Dermis microvascular lymphatic vessel endothelial cell (primary cell): Measurements from ENCODE around the gene PHF1. TPM values are rescaled to one million over a fixed set of nuclear protein-coding genes. Genes with fewer than 3 reads are reported as not detected.

Experiments
- DNase-seq, 2 donors: peaks; one replicate each; pipeline versions ENCODE4 v3.0.0 to v3.0.0-alpha.2; 2010; ENCODE audit warnings: low read depth in 2 of 2
- total RNA-seq: library from RNA; depleted of rRNA; stranded (reverse); fragments of >200 nt; gene quantifications from 2 replicates; pipeline ENCODE4 v1.2.1, GENCODE V29; 2014

The PHF1 gene
- total RNA-seq, 1 donor from 2014 or later = 6.5 TPM

DNA sequence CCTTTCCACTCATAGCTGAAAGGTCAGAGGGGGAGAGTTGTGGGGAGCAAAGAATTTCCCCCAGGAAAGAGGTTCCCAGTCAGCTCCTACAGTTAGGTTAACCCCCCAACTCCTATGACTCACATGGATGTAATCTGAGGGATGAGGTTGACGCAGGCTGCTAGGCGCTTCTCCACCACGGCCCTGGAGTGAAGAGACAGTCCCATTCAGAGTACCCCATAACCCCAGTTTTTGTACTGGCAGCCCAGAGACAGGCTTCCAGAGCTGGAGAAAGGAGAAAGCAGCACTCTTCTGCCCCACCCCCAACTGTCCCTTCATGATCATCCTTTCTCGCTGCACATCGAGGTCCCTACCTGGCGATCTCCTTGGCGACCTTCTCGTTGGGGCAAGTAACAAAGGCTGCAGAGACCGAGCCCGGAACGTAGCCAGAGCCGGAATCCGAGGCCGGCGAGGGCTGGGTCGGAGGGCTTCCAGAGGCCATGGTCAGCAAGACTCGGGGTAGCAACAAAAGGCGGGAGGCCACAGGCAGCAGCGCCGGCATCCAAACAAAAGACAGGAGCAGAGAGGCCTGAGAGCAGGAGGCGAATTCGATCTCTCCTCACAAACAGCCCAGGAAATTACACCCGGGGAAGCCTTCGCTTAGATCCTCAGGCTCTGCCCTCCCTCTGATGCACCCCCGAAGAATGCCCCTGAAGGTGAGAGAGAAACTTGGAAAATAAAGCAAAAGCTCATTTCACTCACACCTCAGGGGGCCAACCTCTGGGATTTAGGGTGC is 6.5 kb downstream of the PHF1 start:
- peak in 1 of 2 donors; percentile 53 for DNase-seq

DNA sequence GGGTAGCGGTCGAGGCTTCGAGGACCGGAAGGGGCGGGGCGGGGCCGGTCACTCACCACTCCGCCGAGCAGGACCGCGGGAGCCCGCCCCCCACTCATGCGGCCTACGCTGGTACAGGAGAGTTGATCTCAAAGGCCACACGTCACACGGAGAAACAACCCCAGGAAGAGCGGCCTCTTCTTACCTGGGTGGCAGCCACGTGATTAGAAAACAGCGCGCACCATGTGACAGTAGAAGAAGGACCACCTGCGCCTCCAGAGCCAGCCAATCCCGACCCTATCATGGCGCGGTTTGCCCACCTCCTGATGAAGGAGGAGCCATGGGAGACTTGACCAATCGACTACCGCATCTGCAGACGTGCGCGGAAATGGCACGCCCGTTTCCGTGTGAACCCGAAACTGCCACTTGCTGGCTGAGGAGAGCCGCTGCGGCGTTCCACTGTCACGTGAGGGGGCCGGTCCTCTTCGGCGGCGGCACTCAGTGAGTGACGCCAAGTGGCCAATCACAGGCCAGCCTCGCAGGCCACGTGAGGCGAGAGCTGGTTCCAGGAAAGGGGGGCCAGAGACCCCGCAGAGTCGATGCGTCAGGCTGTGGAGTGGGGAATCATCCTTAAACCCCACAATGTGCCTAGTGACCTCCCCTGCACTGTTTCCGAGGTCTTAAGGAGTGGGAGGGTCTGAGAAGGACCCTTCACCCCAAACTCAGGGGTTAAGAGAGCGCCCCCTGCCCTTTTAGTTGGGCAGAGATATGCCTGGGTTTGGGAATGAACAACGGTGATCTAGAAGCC is 7.3 kb downstream of the PHF1 start, which contains the start of gene CUTA:
Gene CUTA (minus strand): TSS at position 205 of the 787 bp plus-strand sequence. CDS start 107 bp downstream, at position 98.
- DNase-seq = peak; percentile 99 to 100

DNA sequence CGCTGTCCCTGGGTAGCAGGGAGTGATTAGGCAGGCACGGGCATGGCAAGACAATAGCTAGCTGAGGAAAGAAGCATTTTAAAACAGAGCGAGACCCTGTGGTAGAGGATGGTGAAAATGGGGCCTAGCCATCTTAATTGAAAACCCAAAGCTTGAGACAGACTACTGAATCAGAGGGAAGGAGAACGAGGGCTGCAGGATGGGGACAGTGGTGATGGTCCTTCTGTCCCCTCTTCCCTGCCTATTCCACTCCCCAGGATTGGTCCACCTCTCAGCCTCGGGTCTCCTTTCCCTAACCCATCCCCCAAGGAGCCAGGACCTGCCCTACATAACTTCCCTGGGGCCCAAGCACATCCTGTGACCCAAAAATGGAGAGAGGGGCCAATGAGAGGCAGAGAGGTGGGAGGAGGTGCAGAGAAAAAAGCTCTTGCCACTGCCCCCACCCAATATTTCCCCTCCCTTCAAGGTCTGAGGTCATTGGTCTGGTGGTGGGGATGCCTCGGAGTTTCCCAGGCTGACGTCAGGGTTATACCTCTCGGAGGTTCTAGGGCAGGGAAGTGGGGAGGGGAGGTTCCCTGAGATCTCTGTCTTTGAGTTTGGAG is 8.0 kb downstream of the PHF1 start:
- no peak for DNase-seq

DNA sequence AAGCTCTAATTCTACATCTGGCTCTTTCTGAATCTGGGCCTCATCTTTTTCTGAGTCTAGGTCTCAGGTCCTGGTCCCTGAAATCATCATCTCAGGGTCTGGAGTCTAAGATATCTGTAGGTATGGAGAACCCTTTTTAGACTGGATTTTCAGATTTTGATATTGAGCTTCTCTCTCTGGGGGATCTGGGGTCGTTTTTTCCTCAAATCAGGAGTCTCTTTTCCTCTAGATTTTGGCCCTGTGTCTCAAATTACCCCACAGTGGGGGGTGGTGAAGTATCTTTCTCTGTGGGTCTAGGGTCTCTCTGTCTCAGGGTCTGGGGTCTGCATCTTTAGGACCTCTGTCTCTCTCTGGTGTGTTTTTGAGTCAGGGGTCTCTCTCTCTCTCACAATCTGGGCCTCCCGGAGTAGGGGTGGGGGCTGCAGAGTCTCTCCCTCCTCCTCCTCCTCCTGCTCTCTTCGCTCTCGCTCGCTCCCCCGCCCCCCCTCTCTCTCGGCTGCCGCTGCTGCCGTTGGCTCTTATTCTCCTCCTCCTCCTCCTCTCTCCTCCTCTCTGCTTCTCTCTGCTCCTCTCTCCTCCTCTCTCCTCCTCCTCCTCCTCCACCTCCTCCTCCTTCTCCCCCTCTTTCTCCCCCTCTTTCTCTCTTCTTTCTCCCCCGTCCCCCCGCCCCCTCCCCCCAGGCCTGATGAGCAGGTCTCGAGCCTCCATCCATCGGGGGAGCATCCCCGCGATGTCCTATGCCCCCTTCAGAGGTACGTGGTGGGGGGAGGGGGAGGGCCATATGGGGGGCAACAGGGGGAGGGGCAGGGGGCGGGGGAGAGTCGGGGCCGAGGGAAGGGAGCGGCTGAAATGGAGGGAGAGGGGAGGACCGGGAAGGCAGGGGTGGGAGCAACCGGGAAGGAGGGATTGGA is 9.0 kb downstream of the PHF1 start, which contains the start of gene SYNGAP1:
Gene SYNGAP1 (plus strand): TSS at position 486 of the 911 bp plus-strand sequence. CDS start 200 bp downstream, at position 686.
- no peak for DNase-seq

DNA sequence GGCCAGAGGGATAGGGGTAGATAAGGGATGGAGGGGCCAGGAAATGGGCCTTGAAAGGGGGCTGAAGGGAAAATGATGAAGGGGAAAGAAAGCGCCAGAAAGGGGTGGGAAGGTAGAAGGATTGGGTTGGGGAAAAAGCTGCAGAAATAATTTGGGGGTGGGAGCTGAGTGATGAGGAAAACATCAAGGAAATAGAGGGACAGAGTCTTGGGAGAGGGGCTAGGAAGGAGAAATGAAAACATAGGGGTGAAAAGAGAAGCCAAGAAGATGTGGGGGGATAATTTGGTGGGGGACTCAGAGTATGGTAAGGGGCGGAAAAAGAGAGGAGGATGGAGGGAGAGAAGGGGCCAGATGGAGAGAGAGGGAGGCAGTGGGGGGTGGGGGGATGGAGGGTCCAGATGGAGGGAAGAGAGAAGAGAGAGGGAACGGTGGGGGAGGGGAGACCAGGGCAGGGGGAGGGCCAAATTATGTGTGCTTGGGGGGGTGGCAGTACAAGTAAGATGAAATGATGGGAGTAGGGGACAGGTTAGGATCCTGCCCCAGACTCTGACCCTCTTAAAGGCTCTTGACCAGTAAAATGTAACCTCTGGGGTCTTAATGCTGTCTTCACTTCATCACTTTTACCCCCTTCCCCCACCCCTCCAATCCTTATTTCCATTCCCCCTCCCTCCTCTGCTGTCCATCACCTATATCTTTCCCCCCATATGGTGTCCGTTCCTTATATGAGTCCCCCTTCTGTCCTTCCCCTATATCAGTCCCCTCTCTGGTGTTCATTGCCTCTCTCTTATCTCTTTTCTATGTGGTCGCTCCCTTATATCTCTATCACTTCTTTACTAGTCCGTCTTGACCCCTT is 9.9 kb downstream of the PHF1 start:
- DNase-seq = no peak

DNA sequence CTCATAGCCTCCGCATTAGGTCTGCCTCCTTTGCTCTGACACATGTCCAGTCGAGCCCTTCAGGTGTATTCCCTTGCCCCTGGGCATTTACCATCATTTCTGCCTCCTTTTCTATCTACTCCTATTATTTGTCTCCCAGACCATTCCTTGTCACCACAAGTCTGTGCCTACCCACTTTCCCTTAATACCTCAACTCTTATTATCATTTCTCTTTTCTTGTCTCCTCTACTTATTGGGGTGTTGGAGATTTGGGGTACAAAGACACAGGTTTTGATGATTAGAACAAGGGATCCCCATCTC is 10.5 kb downstream of the PHF1 start:
- DNase-seq = no peak

DNA sequence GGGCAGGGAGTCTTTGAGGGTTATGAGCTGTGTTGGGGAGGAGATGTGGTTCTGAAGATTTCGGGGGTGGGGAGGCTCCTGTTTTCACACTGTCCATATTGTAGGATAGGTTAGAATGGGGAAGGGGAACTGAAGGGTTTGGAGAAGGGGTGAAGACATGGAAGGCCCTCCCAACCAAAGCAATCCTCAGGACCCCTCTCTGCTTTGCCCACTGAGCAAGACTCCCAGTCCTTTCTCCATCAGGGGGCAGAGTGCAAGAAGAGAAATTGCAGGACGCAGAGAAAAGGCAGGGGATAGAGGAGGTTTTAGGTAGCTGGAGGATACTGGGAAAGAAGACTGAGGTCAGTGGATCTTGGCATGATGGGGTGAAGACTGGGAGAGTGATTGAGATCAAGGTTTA is 13.0 kb downstream of the PHF1 start:
- no peak for DNase-seq

DNA sequence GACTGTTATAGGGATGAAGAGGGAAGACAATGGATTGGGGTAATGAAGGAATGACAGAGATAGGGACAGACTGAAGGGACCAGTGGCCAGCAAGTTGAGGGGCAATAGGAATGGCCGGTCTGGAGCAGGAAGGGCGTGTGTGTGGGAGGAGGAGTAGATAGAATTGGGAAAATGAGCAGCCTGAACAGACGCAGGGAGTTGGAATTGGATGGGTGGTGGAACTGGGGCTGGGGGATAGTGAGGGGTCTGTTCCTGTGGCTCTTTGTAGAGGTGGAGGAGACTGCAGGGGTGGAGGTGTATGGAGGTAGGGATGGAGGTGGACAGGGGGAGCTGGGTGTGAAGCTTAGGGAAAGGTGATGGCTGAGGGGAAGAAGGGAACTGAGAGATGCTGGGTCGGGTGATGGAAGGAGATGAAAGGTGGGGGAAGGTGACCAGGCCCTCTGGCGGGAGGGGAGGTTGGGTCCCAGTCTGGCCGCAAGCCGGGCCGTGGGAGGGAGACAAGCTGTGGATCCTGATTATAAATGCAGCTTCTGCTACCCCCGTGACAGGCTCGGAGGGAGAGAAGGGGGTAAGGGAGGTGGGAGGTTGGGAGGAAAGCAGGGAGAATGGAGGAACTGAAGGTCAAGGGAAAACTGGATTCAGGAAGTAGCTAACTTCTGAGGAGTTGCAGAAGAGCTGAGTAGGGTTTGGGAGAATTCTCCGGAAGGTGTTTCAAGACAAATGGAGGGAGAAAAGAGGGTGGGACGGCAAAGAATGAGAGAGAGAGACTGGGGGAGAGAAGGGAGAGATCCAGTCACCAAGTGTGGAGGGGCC is 14.2 kb downstream of the PHF1 start:
- no peak for DNase-seq

DNA sequence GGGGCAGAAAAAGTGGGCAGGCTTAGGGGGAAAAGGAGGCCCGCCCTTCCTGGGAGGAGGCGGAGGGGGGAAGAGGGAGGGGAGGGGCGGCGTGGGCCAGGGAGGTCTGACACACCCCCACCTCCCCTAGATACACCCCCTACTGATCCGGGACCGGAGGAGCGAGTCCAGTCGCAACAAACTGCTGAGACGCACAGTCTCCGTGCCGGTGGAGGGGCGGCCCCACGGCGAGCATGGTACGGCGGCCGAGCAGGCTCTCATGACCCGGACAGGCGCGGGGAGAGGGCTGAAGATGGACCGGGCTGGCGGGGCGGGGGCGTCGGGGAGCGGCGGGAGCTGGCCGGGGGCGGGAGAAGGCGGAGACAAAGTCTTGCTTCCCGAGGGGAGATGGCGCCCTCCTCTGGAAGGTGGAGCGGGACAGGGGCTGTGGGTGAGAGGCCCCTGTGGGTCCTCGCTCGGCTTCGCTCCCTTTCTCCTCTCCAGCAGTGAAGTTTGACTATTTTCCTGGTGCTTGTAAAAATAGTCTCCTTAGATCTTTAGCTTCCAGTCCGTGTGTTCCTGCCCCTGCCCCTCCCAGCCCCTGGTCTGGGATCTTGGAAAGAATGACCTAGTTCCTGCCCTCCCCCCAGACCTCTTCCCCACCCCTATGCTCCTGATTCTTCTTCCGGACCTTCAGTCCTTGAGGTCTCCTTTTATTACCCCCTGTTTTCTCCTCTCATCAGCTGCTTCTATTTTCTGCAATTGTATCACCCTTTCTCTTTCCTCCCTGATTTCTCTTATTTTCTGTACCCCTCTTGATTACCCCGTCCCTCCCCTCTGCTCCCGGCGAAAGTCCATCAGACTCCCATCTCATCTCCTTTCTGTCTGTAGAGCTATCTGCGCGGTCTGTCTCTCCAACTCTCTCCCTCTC is 15.1 kb downstream of the PHF1 start:
- peak; percentile 23 to 84 for DNase-seq

DNA sequence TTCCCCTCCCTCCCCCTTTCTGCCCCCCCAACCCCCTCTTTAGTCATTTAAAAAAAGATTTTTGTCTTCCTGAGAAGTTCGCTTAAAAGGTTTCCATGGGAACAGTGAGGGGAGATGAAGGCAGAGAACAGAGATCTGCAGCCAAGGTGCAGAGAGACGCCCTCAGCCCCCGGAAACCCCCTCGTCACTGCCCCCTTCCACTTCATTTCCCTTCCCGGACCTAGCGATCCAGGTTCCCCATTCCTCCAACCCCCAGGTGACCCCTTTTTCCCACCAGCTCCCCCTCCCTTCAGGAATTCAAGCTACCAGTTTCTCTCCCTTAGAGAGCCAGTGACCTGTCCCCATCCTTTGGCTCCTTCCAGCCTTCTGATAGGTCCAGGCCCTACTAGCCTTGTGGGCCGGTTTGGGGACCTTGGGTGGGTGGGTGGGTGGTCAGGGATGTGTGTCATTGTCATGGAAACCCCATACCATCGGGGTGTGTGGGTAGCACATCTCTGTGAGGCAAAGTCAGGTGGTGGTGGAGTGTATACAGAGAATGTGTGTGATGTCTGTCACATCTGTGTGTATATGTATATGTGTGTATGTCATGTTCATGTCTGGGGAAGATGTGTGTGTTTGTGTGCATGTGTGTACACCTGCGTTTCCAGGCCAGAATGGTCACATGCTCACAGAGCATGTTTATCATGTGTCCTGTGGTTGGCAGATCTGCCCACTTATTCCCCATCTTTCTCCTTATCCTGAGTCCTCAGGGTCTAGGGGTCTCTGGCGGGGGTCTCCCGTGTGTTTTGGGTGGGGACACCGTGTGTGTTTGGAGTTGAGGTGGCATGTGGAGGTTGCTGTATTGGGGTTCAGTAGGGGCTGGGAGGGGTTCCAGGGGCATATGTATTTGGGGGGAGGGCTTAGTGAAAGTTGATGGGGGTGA is 16.0 kb downstream of the PHF1 start:
- no peak for DNase-seq

DNA sequence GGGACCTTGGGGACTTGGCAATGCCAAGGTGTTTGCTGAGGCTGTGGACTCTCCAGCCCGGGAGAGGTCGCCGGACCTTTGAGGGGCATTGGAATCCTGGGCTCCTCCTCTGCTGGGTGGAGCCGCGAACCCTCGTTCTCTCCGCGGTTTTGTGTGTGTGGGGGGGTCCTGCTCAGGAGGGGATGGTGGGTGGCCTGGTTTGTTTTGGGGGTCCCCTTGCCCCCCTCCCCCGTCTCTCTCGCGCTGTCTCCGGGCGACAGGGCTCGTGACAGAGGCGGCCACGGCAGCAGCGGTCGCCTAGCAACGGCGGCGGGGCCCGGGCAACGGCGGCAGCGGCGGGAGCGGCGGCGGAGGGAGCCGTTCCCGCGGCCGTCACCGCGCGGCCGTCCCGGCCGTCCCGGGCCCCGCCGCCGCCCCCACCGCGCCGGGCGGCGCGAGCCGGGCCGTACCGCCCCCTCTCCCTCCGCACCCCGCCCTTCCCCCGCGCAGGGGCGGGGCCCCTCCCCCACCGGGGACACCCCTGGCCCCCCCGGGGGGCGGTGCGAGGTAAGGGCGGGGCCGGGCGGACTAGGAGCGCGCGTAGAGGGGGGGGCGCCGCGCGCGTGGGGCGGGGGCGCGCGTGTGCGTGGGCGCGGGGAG is 16.9 kb downstream of the PHF1 start:
- DNase-seq = no peak

DNA sequence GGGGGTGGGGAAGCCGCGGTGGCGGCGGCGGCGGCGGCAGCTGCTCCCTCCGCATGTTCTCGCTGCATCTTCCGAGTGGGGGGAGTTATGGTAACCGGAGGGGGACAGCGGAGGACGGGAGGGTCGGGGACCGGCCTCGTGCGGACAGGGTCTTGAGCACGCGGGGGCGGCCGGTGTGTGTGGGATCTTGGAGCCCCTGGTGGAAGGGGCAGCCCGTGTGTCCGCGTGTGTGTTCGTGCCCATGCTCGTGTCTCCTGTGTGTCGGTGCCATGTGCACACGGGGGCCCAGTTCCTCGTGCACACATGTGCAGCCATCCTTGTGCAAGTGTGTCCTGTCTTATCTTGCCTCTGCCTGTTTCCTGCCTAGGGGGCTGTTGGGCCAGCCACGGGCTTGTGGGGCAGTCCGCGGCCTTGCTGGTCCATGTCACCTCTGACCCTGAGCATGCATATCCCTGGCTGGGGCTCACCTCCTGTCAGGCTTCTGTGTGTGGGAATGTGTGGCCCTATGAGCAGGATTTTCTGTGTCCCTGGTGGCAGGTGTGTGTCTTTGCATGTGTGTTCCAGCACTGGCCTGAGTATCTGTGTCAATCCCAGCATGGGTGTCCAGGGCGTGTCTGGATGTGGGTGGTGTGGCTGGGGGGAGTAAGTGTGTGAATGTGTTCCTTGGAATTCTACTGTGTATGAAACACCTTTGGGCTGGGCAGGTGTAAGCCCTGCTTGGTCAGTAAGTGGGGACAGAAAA is 17.6 kb downstream of the PHF1 start:
- peak; percentile 39 to 47 for DNase-seq

DNA sequence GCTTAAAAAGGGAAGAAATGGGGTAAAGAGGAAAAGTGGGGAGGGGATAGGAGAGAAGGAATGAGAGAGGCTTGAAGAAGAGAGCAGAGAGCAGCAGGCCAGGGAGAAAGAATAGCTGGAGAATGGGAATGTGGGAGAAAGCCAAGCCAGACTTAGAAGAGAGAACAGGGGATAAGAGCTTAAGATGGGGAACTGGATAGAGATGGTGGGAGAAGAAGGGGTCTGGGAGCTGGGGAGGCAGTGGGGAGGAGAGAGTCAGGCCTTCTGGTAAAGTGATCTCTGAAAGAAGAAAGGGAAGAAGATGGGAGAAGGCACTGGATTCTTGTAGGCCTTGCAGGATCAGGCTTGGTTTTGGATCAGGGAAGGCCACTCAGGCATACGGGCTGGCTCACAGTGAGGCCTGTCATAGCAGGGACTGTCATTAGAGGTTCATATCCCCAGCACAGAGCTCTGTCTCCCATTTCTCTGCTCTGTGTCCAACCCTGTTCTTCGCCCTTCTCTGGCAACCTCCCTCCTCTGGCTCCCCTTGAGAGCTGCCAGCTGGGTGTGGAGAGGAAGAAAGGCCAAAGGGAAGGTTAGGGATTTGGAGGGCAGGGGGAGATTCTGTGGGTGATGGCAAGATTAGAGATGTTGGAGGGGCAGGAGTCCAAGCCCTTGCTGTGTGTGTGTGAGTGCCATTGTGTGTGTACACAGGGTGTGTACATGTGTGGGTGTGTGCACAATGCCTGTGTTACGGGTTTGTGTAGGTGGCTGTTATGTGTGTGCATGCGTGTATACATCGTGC is 18.3 kb downstream of the PHF1 start:
- no peak for DNase-seq

DNA sequence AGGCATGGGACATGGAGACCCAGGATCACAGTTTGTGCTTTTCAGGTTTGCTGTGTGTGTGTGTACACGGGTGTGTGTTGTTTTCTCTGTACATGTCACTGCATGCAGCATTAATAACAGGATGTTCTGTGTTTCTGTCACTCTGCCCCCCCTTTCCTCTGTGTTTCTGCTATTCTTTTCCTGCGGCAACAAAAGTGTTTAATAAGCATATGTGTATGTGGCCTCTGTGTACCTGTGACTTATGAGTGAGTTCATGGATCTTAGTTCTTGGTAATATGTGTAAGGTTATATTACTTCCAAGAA is 18.9 kb downstream of the PHF1 start:
- DNase-seq = peak in 1 of 2 donors; percentile 21

DNA sequence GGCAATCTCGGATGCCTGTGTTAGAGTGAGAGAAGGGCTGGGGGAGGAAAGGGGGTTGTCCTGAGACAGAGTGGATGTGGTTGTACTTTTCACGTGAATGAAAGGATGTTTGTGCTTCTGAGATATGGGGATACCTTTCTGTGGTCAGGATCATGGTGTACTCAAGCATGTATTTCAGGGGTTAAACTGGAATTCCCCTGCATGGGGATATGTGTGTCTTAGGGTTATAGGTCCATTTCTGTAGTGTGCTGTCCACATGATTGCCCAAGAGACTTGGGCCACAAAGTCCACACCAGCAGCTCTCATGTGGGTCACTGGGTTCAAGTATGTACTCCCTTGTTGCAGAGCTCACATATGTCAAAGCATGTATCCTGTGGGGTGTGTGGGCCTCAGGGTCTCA is 19.5 kb downstream of the PHF1 start:
- no peak for DNase-seq
